NCI-H187 (cell line): Measurements from ENCODE around the gene CAPN1.
"Not testable (repeated sequence)": the region's sequence is repeated elsewhere in the genome, so short reads cannot be mapped to it uniquely, and the experiment has no call there.

Experiments used
- DNase-seq, 2 experiments: peaks; one replicate each; lab custom pipeline; 2025; lab: John Stamatoyannopoulos, UW

CAPN1 gene

GRCh38 chr11:65160643-65161042 lies 21.1 kb upstream of the CAPN1 start:
- DNase-seq = no peak

GRCh38 chr11:65163684-65164083 lies 18.0 kb upstream of the CAPN1 start:
- DNase-seq = no peak

- DNase-seq = no peak
Measured at GRCh38 chr11:65165410-65166317, 16.1 kb upstream of the CAPN1 start.

- DNase-seq = no peak
Measured at GRCh38 chr11:65166893-65167292, 14.8 kb upstream of the CAPN1 start.

- DNase-seq = no peak
Measured at GRCh38 chr11:65167656-65168055, 14.1 kb upstream of the CAPN1 start.

GRCh38 chr11:65169164-65169641 lies 12.5 kb upstream of the CAPN1 start:
- no peak for DNase-seq

GRCh38 chr11:65170058-65170534 lies 11.6 kb upstream of the CAPN1 start, which contains the start of gene SPDYC:
SPDYC (plus strand) TSS chr11:65170233; CDS start chr11:65171358, 1,125 bp downstream.
- no peak for DNase-seq

GRCh38 chr11:65172600-65172999 lies 9.1 kb upstream of the CAPN1 start:
- DNase-seq = no peak

GRCh38 chr11:65174571-65175010 lies 7.1 kb upstream of the CAPN1 start:
- not testable (repeated sequence) for DNase-seq

- no peak for DNase-seq
Measured at GRCh38 chr11:65180877-65181568, 705 bp upstream of the CAPN1 start.

- no peak for DNase-seq
Measured at GRCh38 chr11:65182258-65183170, 786 bp downstream of the CAPN1 start.

GRCh38 chr11:65183201-65183891 lies 1.6 kb downstream of the CAPN1 start:
- DNase-seq = peak in 1 of 2 experiments; percentile 10

- no peak for DNase-seq
Measured at GRCh38 chr11:65184146-65184545, 2.4 kb downstream of the CAPN1 start.

GRCh38 chr11:65185171-65185570 lies 3.4 kb downstream of the CAPN1 start:
- DNase-seq = no peak

GRCh38 chr11:65185869-65186341 lies 4.2 kb downstream of the CAPN1 start:
- no peak for DNase-seq

GRCh38 chr11:65186701-65187100 lies 5.0 kb downstream of the CAPN1 start:
- DNase-seq = no peak

- no peak for DNase-seq
Measured at GRCh38 chr11:65187146-65187675, 5.5 kb downstream of the CAPN1 start.

GRCh38 chr11:65187971-65188461 lies 6.3 kb downstream of the CAPN1 start:
- no peak for DNase-seq

GRCh38 chr11:65188486-65188885 lies 6.8 kb downstream of the CAPN1 start:
- DNase-seq = no peak

GRCh38 chr11:65189191-65189590 lies 7.5 kb downstream of the CAPN1 start:
- DNase-seq = no peak
